Activated CD8-positive, alpha-beta memory T cell treated with anti-CD3 and anti-CD28 coated beads, Interleukin-2, amount 50 U/mL, for 4 hours (primary cell): ENCODE measurements around the gene TOP3B.
"Not testable (repeated sequence)": the region's sequence is repeated elsewhere in the genome, so short reads cannot be mapped to it uniquely, and the experiment has no call there.

Experiments used
- DNase-seq: peaks from one replicate; pipeline ENCODE4 v3.0.0-alpha.2; 2020

The TOP3B gene

DNA sequence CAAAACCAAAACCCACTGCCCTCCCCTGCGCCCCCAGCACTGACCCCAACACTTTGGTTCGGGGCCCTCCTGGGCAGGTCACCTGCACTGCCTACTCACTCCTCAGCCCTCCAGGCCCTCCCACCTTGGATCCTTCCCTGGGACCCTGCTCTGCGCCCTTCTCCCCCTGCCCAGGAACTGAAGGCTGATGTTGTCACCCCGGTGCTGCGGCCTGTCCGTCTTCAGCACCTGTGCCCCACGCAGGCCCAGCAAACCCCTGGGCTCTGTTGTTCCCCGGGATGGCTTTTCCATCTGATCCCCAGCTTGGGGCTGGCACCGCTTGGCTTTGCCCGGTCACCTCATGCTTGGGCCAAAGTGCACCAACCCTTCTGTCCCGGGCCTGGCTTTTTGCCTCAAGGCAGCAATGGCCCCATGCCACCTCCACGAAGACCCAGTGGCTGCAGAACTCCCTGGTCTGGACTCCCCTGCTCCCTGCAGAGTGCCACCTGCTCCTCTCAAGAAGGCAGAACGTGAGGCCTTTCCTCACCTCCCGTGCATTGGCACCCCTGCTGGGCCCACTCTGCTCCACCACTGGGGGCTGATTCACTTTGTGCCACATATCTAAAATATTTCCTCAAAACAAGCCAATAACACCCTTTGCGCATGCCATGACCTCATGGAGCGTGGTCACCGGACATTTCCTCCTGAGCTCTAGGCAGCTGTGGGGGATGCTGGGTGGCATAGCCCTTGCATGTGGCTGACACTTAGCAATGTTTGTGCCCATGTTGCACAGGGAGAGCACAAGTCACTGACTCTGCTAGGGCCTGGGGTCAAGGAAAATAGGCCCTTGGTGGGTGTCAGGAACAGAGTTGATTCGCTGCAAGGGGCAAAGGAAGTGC, 38.8 kb downstream of the TOP3B start:
- DNase-seq, result no peak

DNA sequence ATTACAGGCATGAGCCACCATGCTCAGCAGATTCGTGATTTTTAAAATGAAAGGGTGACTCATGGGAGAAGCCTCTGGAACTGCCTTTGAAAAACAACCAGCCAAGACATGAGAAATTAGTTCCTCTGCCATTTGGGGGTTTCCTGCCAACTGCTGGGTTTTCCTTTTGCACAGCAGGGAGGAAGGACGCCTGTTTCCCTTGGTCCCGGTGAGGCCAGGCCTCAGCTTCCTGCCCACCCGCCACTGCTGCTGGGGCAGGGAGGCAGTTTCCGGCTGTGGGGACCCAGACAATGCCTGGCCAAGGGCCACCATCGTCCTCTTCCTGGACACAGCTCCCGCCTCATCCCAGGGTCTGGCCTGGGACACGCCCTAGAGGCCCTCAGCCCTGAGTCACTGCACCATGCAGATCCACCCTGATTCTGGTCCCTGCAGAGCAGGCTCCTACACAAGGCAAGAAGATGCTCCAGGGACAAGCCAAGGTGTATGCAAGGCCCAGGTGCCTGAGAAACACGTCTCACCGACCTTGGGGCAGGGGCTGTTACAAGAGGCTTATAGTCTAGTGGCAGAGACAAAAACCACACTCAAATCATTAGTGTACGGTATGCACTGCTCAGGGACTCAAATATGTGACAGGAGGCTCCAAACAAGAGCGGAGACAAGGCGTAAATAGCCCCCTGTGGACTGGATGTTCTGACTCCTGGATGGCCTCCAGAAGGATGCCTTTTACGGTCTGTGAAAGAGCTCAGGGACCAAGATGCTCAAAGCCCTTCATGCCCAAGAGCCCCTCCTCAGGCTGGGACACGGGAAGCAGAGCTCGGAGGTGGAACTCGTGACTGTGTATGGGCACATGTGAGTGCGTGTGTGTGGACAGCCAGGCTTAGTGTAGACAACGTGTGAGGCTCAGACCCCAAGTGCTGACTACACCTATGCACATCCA, 39.9 kb downstream of the TOP3B start:
- DNase-seq, result no peak

DNA sequence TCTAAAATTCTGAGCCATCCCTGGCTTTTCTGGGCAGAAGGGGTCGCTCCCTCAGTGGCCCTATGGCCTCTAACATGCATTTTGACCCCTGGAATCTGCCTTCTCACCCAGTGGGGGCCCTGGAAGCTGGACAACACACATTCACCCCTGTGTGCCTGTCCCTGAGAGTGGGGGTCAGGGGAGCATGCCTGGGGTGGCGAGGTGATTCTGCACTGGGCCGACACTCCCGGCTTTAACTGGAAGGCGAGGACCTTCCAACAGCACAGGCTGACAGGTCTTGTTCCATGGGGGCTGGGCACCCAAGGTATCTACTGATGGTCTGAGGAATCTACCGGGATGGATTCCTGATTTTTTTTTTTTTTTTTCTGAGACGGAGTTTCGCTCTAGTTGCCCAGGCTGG, 40.7 kb downstream of the TOP3B start:
- DNase-seq, result no peak

DNA sequence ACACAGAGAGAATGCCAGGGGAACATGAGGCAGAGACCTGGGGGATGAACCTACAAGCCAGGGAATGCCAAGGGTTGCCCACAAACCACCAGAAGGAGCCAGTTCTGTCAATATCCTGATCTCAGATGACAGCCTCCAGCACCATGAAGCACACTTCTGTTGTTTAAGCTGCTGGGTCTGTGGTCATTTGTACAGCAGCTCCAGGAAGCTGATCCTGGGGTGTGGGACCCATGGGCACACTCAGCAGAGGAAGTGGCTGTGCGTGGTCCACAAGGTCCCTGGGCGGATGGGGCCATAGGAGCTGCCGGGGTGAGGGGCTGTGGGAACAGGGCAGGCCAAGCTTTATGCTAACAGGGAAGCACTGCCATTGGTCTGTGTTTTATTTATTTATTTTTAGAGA, 42.1 kb downstream of the TOP3B start:
- no peak for DNase-seq

DNA sequence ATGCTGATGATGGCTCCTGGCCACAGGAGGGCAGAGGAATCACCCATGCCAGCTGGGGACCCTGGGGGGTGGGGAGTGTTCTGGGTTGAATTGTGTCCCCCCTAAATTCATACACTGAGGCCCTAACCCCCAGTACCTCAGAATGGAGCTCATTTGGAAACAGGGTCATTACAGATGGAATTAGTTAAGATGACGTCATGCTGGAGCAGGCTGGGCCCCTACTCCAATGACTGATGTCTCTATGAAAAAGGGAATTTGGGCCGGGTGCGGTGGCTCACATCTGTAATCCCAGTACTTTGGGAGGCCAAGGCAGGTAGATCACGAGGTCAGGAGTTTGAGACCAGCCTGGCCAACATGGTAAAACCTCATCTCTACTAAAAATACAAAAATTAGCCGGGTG, 42.7 kb downstream of the TOP3B start:
- DNase-seq, result not testable (repeated sequence)

DNA sequence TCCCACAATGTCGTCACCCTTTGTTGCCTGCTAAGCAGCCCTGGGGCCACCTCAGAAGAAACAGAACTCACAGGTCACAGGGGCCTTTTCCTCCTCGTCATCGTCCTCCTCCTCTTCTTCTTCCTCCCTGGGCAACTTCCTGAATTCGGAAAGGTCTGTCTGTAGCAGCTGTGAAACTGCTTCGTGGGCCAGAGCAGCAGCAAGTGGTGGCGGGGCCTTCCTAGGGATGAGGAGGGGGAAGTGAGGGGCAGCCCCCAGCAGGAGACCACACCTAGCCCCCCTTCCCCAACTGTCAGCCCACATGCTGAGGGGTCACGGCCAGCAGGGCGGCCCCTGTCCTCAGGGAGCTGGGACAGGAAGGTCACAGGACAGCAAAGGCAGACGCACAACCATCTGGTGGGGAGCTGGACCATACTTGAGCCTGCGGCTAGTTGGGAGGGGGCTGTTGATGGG, 43.1 kb downstream of the TOP3B start:
- DNase-seq, result no peak

DNA sequence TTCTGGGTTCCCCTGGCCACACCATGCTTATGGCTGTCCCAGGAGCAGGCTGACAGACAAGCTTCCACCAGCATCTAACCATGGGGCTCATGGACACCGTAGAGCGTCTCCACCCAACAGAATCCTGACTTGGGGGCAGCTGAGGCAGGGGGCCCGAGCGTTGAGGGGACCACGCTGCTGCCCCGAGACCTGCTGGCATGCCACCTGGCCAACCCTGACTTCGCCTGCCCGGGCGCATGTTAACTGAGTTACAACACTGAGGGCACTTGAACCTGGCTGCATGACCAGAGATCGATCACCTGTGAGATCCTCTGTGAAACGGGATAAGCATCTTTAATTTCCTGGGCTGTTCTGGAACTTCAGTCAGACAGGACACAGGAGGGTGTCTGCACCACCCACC, 43.7 kb downstream of the TOP3B start:
- no peak for DNase-seq

DNA sequence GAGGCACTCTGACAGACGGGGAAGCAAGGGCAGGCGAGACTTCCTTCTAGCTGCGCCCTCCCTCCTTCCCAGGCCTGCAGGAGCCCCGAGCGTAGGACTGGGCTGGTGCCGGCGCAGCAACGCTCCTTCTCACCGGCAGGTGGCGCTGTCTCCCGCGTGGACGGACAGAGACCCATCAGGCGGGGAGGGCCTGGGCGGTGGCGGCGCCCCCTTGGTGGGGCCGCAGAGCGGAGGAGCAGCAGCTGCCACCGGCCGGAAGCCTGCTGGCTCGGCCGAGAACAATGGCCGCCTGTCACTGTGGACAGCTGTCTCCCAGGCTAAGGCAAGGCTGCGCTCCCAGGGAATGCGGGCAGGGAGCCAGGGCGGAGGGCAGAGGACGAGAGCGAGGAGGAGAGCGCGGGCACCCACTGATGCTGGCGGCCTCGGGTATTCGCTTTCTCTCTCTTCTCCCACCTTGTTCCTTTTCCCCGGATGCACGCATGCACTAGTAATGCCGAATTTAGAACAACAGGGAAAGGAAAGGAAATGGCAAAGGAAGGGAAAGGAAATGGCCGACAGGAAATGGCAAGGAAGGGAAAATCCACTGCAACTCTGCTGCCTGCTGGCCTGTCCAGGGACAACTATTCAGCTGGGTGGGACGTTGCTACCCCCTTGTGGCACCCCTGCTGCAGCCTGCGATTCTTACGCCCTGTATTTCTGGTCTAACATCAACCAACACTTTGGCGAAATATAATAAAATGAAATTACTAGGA, 44.3 kb downstream of the TOP3B start:
- DNase-seq, result peak; percentile 91

DNA sequence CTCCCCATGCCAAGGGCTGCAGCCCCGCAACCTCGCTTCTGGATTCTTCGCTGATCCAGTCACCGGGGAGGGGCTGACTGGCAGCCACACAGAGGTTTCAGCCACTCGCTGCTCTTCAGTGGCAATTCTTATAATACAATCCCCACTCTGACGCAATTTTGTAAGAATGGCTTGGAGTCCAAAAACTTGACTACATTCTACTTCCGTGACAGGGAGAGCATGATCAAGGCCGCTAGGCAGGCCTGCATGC, 44.8 kb downstream of the TOP3B start:
- DNase-seq, result no peak

DNA sequence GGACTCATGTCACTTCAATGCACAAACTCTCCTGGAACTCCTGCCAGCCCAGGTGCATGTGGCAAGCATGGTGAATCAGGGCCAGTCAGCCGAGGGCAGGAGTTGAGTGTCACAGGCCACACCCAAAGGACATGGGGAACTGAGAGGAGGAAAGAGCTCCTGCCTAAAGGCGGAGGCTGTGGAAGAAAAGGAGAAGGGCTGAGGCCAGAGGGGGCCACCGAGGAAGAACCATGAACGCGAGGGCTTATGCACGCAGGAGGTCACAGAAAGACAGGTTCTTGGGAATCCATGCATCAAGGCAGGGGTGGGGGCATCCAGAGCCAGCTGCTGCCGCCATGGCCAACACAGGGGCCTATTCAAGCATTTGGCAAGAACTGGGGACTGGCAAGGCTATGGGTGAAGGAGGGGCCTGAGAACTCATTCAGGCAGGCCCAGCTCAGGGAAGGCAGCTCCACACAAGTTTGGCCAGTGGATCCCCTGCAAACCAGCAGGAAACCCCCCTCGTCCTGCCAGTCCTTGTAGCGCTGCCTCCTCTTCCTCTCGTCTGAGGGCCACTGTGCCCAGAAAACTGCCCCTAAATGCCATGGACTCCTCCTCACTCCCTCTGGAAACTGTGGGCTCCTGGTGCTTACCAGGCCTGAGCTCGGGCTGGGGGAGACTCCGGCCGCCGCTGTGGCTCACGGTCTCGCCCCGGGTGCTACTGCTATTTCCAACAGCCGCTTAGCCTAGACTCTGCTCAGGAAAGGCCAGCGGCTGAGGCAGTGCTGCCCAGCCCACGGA, 45.4 kb downstream of the TOP3B start:
- no peak for DNase-seq

DNA sequence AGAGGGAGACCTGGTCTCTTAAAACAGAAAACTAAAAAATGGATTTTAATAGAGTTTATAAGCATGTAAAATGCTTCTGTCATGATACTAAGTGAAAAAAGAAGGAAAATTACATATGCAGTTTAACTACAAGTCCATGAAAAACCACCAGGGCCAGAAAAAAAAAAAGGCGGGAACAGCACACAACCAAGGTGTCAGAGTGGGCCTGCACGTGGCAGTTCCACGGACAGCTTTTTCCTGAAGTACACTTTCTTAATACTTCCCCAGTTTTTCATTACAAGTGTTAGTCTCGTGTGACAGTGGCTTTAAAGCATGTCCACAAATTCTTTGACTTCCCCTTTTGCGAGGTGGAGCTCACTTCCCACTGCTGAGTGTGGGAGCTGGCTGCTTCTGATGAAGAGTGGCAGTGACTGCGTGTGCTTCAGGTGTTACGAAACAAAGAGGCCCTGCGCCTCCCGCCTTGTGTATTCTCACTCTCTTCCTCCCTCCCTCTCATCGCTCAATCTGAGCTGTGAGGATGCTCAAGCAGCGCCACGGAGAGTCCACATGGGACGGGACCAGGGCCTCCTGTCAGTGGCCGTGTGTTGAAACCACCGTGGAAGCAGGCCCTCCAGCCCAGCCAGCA, 46.3 kb downstream of the TOP3B start:
- no peak for DNase-seq

DNA sequence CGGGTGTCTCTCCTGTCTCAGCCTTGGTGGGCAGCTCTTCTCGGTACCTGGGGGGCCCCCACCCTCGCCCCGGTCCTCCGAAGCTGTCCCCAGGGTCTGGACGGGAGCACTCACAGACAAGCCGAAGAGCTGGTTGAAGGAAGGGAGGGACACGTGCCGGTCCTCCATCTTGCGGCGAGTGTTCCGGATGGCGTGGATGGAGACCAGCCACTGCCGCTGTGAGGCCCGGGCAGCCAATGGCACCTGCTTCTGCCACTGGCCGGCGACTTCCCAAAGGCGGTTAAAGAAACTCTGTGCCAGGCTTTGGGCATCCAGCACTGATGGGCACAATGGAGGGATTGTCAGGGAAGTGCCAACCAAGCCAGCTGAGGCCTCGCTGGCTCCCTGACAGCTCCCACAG, 48.7 kb downstream of the TOP3B start:
- no peak for DNase-seq

DNA sequence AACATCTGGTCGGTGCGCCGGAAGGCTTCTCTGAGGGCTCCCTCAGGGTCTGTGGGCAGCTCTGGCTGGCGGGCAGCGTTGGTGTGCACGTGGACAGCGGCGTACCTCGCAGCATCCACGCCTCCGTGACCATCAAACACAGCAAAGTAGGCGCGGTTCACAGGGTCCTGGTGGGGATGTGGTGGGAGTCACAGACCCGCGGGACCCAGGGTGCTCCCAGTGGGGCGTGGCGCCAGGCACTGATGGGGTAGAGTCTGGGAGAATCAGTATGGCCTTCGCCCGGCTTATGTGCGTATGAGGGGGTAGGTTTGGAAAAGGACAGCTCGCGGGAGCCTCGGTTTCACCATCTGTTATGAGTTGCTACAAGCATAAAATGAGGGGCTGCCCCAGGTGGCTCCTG, 49.2 kb downstream of the TOP3B start:
- DNase-seq, result no peak

DNA sequence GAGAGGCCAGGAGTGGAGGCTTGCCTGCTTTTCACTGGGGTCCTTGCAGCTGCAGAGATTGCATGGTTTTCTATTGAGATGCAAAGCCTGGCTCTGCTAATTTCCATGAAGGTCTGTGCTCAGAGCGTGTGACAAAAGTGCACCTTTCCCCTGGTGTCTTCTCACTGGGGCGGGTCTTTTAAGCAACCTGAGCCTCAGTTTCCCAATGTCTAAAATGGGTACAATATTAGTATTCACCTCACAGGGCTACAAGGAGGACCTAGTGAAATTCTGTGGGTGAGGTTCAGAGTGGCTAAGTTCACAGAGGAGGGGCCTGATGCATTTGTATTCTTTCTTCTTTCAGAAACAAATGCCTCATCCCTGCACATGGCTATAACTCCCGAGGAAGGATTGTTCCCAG, 50.2 kb downstream of the TOP3B start:
- DNase-seq, result no peak

DNA sequence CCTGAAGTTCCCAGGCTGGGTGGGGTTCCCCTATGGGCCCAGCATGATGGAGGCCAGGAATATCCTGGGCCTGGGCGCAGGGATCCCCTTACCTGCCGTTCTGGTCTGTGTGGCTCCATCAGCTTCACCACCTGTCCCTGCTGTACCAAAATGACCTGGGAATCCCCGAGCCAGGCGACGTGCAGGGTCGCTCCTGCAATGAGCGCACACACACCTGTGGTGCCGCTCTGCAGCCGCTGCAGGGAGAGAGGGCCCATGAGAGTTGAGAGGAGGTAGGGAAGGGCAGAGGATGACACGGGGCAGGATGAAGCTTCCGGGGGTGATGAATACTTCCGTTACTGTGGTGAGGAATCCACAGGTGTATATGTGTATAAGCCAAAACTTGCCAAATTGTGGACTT, 51.5 kb downstream of the TOP3B start:
- DNase-seq, result no peak

DNA sequence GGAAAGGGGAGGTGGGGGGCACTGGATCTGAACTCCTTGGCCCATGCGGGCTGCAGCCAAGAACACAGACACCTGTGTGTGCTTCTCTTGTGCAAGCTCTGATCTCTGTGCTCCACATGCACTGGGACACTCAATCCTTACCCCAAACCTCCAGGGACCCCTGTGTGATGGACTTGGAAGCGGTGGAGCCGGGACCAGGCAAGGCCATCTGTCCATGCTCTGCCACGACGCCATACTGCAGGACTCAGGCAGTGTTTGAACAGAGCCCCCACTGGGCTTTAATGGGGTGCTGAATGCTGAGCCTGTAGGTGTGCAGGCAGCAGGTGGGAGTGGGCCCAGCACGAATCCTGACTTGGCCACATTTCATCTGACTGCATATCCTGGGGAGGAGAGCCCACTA, 53.3 kb downstream of the TOP3B start:
- no peak for DNase-seq

DNA sequence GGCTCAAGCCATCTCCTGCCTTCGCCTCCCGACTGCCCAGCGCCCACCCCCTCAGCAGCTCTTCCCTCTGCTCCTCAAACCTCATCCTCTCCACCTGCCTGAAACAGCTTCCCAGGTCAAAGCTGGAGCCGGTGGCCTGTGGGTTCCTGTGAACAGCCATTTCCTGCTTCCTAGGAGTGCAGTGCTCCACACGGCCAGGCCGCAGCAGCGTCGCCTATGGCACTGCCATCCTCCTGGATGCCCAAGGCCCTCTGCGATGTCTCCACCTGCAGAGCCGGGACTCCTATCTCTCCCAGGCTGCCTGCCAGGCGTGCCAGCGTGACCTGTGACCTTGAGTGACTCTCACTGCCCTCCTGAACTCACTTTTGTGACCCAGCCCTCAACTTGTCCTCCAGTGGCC, 54.5 kb downstream of the TOP3B start:
- no peak for DNase-seq

DNA sequence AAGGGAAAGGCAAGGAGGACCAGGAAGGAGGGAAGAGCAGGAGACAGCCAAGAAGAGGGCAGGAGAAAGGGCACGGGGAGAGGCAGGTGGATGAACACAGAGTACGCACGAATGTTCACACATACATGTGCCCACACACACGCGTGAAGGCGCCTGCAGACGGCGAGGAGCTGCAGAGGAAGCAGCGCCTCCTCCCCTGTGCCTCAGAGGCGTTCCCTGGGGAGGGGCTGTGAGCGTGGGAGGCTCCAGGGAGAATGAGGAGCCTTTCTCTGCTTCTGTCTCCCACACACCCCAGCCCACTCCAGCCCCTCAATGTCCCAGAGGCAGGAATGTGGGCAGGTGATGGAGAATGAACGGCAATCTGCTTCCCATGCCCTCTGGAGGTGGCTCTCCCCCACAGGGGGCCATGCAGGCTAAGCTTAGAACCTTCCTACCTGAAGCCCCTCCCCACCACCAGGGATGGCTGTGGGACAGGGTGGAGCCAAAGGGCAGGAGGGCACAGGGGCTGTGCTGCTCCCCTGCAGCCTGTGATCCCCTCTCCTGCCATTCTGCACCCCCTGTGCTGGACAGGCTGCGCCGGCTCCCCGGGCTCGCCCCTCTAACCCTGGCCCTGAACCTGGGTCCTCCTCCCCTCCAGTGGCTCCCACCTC, 55.3 kb downstream of the TOP3B start:
- DNase-seq, result no peak

DNA sequence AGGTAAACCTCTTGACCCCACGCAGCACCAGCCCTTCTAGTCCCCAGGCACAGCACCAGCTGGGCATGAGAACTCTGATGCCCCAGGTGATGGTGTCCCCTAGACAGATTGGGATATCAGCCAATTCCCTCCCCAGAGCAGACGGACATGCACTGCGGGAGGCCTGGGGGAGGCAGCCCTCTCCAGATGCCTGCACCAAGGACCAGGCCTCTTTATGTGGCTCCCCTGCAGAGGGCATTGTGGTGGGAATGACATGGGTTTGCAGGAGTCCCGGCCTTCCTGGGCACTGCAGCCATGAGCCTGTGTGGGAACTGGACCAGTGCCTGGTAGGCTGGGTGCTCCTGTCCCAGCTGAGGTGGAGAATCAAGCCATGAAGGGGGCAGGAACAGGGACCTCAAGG, 55.9 kb downstream of the TOP3B start:
- DNase-seq, result no peak

DNA sequence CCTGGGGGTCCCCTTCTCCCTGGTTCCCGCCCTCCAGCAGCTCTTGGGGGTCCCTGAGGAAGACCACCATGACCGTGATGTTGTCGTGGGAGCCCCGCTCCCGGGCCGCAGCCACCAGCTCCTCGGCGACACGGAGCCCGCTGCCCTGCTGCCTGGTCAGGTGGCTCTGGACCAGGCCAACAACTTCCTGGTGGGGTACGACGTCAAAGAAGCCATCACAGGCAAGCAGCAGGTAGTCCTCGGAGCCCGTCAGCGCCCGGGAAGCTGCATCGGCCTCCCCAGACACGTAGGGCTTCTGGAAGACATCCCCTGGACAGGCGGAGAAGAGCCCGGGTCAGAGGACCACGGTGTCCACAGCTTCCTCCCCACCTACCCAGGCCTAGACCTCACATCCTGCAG, 59.4 kb downstream of the TOP3B start:
- no peak for DNase-seq

DNA sequence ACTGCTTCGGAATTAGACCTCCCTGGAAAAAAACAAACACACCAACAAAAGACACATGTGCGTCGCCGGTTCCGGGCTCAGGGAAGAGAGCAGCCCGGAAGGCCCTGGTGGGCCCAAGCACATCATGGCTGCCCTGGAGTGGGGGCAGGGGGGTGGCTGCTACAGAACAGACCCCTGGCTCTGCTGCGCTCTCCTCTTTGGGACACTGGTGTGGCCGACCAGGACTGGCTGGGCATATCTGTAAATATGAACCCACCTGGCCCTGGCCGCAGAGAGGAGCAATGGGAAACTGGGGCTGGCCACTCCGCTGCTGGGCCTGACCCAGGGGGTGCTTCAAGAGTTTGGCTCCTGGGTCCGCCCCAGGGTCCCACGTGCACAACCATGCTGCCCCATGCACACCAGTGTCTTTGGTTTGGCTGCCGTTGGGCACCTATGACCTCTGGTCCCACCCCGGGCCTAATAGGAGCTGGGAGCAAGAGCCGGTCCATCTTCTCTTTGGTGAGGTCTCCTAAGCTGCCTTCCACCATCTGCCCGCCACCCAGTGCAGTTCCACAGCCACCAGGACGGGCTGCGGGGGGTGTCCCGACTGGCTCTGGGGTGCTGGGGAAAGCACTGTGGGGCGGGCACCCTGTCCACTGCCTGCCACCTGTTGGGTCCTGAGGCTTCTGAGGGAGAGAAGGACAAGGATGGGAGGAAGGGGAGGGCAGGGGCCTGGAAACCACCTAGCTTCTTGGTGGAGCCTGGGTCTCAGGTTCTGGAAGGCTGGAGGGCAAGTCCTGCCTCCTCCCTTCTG, 60.0 kb downstream of the TOP3B start:
- DNase-seq, result no peak
